Lung (tissue), 12 donors: ENCODE results near the gene CCT5. TPM values are rescaled to one million over a fixed set of nuclear protein-coding genes. Genes with fewer than 3 reads are reported as not detected.

Experiments used
- ATAC-seq: fragments of 200-7000 bp; cut with Tn5 transposase; one replicate; pipeline ENCODE4 v1.9.1; 2020; ENCODE audit warnings: moderate number of reproducible peaks; ENCODE audit not compliant: insufficient read depth, low FRiP score
- DNase-seq, 3 donors: peaks; one replicate each; pipeline ENCODE4 v3.0.0-alpha.2; 2013 to 2017
- H3K27ac ChIP-seq, 2 donors: one replicate each; pipeline ENCODE4 v1.5.1; 2013; ENCODE audit warnings: mild to moderate bottlenecking in 2 of 2, moderate library complexity in 2 of 2, control low read depth in 1 of 2, inconsistent platforms in 1 of 2, low read depth in 1 of 2, low read length in 1 of 2
- H3K27me3 ChIP-seq, 3 donors: one replicate each; pipeline ENCODE4 v1.5.1; 2013; ENCODE audit warnings: low read length in 2 of 3; ENCODE audit not compliant: control insufficient read depth in 3 of 3, insufficient read depth in 3 of 3
- H3K36me3 ChIP-seq, 4 donors: one replicate each; pipeline ENCODE4 v1.5.1; 2013; ENCODE audit warnings: low read length in 4 of 4, mild to moderate bottlenecking in 1 of 4, moderate library complexity in 1 of 4; ENCODE audit not compliant: control insufficient read depth in 4 of 4, insufficient read depth in 4 of 4
- H3K4me1 ChIP-seq, 5 donors: one replicate each; pipeline ENCODE4 v1.5.1; 2013; ENCODE audit warnings: low read length in 5 of 5, mild to moderate bottlenecking in 2 of 5, moderate library complexity in 1 of 5; ENCODE audit not compliant: control insufficient read depth in 5 of 5, insufficient read depth in 5 of 5
- H3K4me3 ChIP-seq: one replicate; pipeline ENCODE4 v1.5.1; 2013; ENCODE audit warnings: mild to moderate bottlenecking, control low read depth, moderate library complexity
- H3K9ac ChIP-seq, 2 donors: one replicate each; pipeline ENCODE4 v1.5.1; 2013; ENCODE audit warnings: low read length in 2 of 2, control low read depth in 1 of 2; ENCODE audit not compliant: insufficient read depth in 1 of 2
- H3K9me3 ChIP-seq, 4 donors: one replicate each; pipeline ENCODE4 v1.5.1; 2013; ENCODE audit warnings: low read length in 3 of 4, mild to moderate bottlenecking in 1 of 4, moderate library complexity in 1 of 4; ENCODE audit not compliant: control insufficient read depth in 4 of 4, insufficient read depth in 3 of 4
- WGBS, 2 donors: extraction: QIAGEN DNeasy Blood & Tissue Kit; methylation state at CpG; one replicate each; pipeline ENCODE4 v1.1.7; 2013; 5-methylcytosine and 5-hydroxymethylcytosine counted together
- polyA plus RNA-seq, 2 donors: library from polyadenylated mRNA; stranded (reverse); fragments of 200-250 nt; gene quantifications; one replicate each; pipeline ENCODE4 v1.2.1, GENCODE V29; 2013
- total RNA-seq, 2 donors: library from RNA; depleted of rRNA in 1 of 2; stranded (reverse); fragments of >200 nt in 1 of 2; gene quantifications; one replicate each; pipeline ENCODE4 v1.2.1, GENCODE V29; 2014 to 2021
- TF ChIP-seq, protein P1 (sequence below): IDR thresholded peaks from 2 replicates; pipeline ENCODE4 v1.5.1; 2012; ENCODE audit warnings: mild to moderate bottlenecking; ENCODE audit errors: control extremely low read depth, extremely low read depth
- donor health status: control.
- donor health status: control.
- donor health status: Bipolar disorder and iron deficiency.
- donor health status: healthy.
- donor health status: DM: yes; HTN: yes; CAD: no.

CCT5 gene
- total and polyA plus RNA-seq, 4 donors, result 127 to 257 (median 155) TPM

DNA sequence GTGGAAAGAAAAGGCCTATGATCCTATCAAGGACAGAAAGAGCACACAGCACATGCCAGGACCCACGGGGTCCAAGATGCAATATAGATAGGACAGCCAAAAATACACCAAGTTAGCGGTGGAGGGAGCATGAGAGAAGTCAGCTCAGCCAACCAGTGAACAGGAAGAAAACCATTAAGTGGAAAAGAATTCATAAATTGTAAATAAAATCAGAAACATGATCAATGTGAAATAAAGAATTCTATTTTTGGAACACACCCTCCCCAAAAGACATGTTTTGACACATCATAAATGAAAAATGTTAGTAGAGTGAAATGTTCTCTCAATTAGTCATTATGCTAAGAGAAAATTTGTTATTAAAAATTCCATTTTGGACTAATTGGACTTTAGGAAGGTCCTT is 36.0 kb upstream of the CCT5 start:
- H3K4me3 ChIP-seq, result no peak overlapping the region
- no peaks in the 10 kb centered on the region for H3K27me3 ChIP-seq
- peaks cover 0 to 2% (median 0%) of the 10 kb centered on the region in 5 donors for H3K4me1 ChIP-seq
- 79 to 88% methylated on average over 2 of the region's 2 CpGs for WGBS, 2 donors
- TF ChIP-seq, protein P1, sequence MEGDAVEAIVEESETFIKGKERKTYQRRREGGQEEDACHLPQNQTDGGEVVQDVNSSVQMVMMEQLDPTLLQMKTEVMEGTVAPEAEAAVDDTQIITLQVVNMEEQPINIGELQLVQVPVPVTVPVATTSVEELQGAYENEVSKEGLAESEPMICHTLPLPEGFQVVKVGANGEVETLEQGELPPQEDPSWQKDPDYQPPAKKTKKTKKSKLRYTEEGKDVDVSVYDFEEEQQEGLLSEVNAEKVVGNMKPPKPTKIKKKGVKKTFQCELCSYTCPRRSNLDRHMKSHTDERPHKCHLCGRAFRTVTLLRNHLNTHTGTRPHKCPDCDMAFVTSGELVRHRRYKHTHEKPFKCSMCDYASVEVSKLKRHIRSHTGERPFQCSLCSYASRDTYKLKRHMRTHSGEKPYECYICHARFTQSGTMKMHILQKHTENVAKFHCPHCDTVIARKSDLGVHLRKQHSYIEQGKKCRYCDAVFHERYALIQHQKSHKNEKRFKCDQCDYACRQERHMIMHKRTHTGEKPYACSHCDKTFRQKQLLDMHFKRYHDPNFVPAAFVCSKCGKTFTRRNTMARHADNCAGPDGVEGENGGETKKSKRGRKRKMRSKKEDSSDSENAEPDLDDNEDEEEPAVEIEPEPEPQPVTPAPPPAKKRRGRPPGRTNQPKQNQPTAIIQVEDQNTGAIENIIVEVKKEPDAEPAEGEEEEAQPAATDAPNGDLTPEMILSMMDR, result no peak
- ATAC-seq, result no peak
- H3K9ac ChIP-seq, result no peak overlapping the region
- H3K9me3 ChIP-seq, result no peaks in the 10 kb centered on the region
- H3K27ac ChIP-seq, result no peak overlapping the region
- no peak for DNase-seq
- H3K36me3 ChIP-seq, result no peaks in the 10 kb centered on the region

DNA sequence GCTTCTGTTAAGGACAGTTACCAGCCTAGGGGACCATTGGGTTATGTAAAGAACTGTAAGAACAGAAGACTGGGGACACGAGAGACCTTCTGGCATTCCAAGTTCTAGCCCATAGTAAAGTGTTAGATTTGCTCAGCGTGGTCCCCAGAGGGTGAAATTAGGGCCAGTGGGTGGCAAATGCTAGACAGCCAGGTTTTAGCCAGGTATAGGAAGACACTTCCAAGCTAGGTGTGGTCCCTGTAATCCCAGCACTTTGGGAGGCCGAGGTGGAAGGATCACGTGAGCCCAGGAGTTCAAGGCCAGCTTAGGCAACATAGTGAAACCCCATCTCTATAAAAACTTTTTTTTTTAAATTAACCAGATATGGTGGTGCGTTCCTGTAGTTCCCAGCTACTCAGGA is 34.7 kb upstream of the CCT5 start:
- 87 to 90% methylated on average over 5 of the region's 5 CpGs for WGBS, 2 donors
- Histone ChIP-seq H3K4me3 (no peak overlapping the region), H3K27ac (no peak overlapping the region), H3K36me3 (no peaks in the 10 kb centered on the region), H3K4me1 (peaks cover 0 to 2% (median 0%) of the 10 kb centered on the region in 5 donors), H3K9me3 (no peaks in the 10 kb centered on the region), H3K9ac (no peak overlapping the region), H3K27me3 (no peaks in the 10 kb centered on the region)
- TF ChIP-seq, protein P1, result no peak
- ATAC-seq (no peak), DNase-seq (no peak)

DNA sequence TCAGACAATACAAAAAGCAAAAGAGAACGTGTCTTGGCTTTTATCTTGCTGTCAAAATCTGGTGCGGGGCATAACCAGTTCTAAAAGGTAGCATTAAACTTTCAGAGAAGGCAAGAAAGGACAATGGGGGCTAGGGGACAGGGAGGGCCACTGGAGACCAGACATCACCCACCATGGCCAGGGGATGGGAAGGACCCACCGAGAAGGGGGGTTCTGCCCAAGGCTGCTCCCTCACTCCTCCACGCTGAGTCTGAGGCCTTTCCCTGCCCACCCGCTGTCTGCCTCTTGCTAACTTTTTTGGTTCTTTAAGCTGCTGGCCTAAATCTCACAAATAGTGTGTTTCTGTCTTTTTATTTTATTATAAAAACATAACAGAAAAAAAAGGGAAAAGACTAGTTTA is 34.0 kb upstream of the CCT5 start:
- 87 to 88% methylated on average over 5 of the region's 5 CpGs for WGBS, 2 donors

More for the DNA sequence above, 34.0 kb upstream of the CCT5 start:
- DNase-seq (no peak), ATAC-seq (no peak)
- H3K4me3 ChIP-seq, result no peak overlapping the region
- H3K9ac ChIP-seq, result no peak overlapping the region
- peaks cover 0 to 2% (median 0%) of the 10 kb centered on the region in 5 donors for H3K4me1 ChIP-seq
- H3K27ac ChIP-seq, result no peak overlapping the region
- TF ChIP-seq, protein P1, result no peak
- no peaks in the 10 kb centered on the region for H3K27me3 ChIP-seq
- no peaks in the 10 kb centered on the region for H3K36me3 ChIP-seq
- no peaks in the 10 kb centered on the region for H3K9me3 ChIP-seq
